GM10847 (cell line): ENCODE measurements around the gene TMEM134.

Experiments used
- POLR2A ChIP-seq: IDR thresholded peaks from 2 replicates; pipeline ENCODE4 v1.6.1; 2011; ENCODE audit not compliant: insufficient read length; ENCODE audit errors: extremely low read depth

The TMEM134 gene

DNA sequence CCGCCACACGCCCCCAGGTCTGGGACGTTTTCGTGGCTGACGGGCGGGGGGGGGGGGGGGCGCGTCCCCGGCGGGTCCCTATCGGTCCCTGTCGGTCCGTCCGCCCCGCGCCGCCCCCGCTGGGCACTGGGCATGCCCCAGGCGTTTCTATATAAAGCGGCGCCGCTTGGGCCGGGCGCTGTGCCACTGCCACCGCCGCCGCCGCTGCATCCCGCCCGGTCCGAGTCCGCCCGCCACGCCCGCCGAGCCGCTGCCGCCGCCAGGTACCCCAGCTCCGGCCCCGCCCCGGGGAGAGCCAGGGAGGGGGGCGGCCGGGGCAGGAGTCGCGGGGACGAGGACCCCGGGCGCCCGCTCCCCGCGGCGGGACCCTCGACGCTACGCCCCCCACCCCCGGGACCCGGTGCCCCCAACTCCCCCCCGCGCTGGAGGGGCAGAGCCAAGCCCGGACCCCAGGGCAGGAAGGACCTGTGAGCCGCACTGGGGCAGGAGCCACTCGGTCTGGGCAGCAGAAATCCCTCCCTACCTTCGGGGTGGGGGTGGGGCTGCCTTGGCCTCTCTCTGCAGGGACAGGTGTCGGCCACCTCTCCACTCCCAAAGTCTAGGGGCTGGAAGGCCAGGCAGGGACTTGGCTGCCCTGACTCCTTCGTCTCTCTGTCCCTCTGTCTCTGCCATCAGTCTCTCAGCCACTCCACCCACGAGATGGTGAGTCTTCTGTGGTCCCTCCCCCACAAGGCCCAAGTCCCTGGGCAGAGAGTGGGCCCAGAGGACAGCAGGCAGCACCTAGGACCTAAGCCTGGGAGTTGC lies 53.3 kb downstream of the TMEM134 start, which contains the start of gene CARNS1:
Gene CARNS1 (plus strand): TSS at position 178 of the 804 bp plus-strand sequence. CDS start 522 bp downstream, at position 700.
- TF ChIP-seq POLR2A: no peak

DNA sequence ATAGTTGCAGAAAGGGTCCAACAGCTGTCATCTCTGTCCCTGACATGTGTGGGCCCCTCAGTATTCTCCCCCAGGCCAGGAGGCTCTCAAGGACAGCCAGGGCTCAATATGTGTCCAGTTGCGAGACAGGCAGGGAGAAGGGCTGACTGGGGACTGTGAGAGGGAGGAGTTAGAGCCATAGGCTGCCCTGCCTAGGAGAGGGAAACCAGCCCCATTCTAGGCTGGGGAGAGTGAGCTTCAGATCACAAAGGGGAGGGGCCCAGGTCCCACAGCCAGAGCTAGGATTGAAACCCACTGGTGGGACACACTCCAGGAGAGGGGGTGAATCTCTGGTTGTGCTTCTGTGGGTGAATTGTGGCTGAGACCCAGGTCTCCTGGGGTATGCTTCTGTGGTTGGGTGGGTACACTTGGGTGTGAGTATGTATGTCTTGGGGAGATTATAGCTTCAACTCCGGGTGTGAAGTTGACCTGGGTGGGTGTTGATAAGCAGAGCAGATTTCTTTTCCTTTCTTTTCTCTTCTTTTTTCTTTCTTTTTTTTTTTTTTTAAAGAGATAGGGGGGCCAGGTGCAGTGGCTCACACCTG lies 55.7 kb downstream of the TMEM134 start:
- TF ChIP-seq POLR2A: no peak

GRCh38 chr11:67412495-67413179 lies 56.4 kb downstream of the TMEM134 start:
- TF ChIP-seq POLR2A: no peak

- no peak for TF ChIP-seq POLR2A
Observed at GRCh38 chr11:67411785-67412152, 57.3 kb downstream of the TMEM134 start.
